Measurements from ENCODE around the gene TOM1.

The TOM1 gene

DNA sequence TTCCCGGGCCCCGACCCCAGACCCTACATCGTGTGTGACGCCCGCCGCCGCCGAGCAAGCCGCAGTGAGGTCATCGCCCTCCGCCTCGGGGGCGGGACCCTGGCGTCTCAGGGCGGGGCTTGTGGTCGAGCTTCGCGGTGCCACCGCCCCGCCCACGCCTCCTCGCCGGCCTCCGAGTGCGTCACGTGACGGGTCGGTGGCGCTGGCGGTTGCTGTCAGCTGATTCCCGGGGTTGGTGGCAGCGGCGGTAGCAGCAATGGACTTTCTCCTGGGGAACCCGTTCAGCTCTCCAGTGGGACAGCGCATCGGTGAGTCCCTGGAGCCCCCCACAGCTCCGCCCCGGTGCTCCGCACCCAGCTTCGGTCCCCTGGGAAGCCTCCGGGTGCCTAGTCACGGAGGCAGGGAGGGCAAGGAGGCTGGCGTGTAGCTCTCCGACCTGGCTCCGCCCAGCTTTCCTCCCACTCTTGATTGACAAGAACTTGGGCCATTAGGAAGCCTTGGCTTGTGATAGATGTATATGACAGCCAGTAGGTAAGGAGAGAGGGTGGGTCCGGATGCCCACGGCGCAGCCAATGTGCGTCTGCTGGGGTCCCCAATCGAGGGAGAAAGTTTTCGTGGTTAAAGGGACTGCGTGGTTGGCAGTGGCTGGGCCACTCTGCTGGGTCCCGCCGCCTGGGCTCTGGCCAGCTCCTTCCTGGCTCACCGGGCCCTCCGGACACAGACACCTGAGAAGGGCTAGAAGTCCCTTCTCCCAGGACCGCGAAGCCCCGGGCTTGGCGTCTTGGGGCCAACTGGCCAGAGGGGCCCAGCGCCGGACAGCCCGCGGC lies at the start of gene TOM1:
Gene TOM1, plus strand, starts transcription at position 222 of the 827 bp plus-strand sequence. Its CDS starts 35 bp downstream, at position 257.
- peak within 1 kb of the TSS; percentile 68 for H3K4me3 ChIP-seq (ENCODE audit: low read depth, low read length)
- peak; percentile 99 for DNase-seq (ENCODE audit: low read depth)
- in situ Hi-C loops (cut with HindIII; ENCODE audit: low sequenced_read_pairs) = no loop called here
- TF ChIP-seq, protein P1, sequence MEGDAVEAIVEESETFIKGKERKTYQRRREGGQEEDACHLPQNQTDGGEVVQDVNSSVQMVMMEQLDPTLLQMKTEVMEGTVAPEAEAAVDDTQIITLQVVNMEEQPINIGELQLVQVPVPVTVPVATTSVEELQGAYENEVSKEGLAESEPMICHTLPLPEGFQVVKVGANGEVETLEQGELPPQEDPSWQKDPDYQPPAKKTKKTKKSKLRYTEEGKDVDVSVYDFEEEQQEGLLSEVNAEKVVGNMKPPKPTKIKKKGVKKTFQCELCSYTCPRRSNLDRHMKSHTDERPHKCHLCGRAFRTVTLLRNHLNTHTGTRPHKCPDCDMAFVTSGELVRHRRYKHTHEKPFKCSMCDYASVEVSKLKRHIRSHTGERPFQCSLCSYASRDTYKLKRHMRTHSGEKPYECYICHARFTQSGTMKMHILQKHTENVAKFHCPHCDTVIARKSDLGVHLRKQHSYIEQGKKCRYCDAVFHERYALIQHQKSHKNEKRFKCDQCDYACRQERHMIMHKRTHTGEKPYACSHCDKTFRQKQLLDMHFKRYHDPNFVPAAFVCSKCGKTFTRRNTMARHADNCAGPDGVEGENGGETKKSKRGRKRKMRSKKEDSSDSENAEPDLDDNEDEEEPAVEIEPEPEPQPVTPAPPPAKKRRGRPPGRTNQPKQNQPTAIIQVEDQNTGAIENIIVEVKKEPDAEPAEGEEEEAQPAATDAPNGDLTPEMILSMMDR (IDR thresholded peaks at IDR 0.05; ENCODE audit: low read depth, low read length, missing control alignments) = no peak

DNA sequence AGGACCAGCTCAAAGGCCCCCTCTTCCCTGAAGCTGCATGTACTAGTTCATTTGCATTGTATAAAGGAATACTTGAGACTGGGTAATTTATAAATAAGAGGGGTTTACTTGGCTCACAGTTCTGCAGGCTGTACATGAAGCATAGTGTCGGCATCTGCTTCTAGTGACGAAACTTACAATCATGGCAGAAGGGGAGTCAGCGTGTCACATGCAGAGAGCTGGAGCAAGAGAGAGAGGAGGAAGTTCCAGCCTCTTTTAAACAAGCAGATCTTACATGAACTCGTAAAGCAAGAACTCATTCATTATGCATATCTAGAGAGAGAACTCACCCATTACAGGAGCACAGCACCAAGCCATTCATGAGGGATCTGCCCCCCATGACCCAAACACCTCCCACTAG lies 49.5 kb upstream of the TOM1 start:
- TF ChIP-seq, protein P1 (IDR thresholded peaks at IDR 0.05; ENCODE audit: low read depth, low read length, missing control alignments) = no peak
- DNase-seq (ENCODE audit: low read depth) = no peak
- in situ Hi-C loops (cut with HindIII; ENCODE audit: low sequenced_read_pairs) = no loop called here
- H3K4me3 ChIP-seq (ENCODE audit: low read depth, low read length) = no peak overlapping the region

DNA sequence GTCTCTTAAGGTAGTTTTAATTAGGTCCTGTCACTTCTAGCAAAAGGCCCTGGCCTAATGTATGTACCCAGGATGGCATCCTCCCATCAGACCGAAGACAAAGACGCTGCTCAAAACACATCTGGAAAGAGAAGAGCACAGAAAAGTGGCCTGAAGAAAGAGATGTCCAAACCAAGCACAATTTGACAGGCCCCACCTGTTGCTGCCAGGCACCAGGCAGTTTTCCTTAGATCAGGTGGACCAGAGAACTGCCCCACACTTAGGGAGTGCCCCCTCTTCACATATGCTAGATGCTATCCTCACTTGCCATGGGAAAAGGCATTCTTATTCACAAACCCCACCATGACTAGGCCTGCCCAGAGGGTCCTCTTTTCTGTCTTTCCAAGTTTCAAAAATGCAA lies 45.7 kb upstream of the TOM1 start:
- no peak for DNase-seq (ENCODE audit: low read depth)
- in situ Hi-C loops (cut with HindIII; ENCODE audit: low sequenced_read_pairs) = no loop called here

DNA sequence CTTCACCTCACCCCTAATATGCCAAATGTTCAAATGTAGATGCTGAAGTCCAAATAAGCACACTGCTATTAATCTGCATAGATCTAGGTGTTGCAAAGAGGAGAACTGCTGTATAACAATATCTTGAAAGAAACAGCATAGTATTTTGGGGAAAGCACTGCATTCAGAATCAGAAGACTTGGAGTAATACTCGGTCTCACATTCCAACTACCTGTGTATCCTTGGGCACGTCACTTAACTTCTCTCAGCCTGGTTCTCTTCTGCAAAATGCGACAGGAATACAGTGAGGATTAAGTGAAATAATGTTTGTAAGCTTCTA lies 42.7 kb upstream of the TOM1 start:
- DNase-seq (ENCODE audit: low read depth) = no peak
- TF ChIP-seq, protein P1 (IDR thresholded peaks at IDR 0.05; ENCODE audit: low read depth, low read length, missing control alignments) = no peak
- in situ Hi-C loops (cut with HindIII; ENCODE audit: low sequenced_read_pairs) = no loop called here
- H3K4me3 ChIP-seq (ENCODE audit: low read depth, low read length) = peak overlapping the region; percentile 83

More for the DNA sequence above, 45.7 kb upstream of the TOM1 start:
- TF ChIP-seq, protein P1 (IDR thresholded peaks at IDR 0.05; ENCODE audit: low read depth, low read length, missing control alignments) = no peak
- no peak overlapping the region for H3K4me3 ChIP-seq (ENCODE audit: low read depth, low read length)

DNA sequence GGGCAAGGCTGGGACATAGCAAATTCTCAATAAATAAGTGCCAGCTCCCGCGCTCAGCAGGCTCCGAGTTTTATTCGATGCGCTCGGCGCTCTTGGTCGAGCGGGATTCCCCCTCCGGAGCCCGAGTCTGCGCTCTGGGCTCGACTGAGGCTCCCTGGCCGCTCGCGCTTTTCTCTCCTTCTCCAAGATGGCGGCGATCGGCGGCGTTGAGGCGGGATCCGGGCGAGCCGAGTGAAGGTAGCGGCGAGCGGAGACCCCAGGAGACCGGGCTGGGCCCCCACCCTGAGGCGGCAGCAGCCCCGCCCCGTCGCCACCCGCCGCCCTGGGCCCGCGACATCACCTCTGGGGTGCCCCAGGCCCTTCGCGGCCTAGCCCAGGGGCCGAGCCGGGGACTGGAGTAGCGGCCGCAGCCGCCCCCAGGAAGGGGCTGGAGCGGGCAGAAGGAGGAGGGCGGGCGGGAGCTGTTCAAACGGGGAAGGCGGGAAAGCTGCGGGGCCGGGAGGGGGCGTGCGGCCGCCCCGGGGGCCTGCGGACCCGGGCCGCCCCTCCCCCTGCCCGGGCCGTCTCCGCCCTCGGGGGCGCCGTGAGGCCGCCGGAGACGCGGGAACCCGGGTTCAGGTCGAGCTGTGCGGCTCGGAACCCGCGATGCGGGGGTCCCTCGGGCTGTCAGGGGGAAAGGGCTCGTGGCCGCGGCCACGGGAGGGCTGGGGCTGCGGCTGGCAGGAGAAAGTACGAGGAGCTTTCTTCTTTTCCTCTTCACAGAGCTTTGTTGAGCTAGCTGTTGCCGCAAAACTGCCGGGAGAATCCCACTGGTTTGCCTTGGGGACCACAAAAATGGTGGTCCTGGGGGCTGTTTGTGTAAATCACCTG lies 42.1 kb upstream of the TOM1 start, which contains the start of gene HMGXB4:
Gene HMGXB4, plus strand, starts transcription at position 173 of the 870 bp plus-strand sequence. CDS start 4,898 bp downstream, outside the sequence.
- in situ Hi-C loops (cut with HindIII; ENCODE audit: low sequenced_read_pairs) = no loop called here
- peak; percentile 76 for DNase-seq (ENCODE audit: low read depth)
- TF ChIP-seq, protein P1 (IDR thresholded peaks at IDR 0.05; ENCODE audit: low read depth, low read length, missing control alignments) = no peak
- H3K4me3 ChIP-seq (ENCODE audit: low read depth, low read length) = peak within 1 kb of the TSS; percentile 83

DNA sequence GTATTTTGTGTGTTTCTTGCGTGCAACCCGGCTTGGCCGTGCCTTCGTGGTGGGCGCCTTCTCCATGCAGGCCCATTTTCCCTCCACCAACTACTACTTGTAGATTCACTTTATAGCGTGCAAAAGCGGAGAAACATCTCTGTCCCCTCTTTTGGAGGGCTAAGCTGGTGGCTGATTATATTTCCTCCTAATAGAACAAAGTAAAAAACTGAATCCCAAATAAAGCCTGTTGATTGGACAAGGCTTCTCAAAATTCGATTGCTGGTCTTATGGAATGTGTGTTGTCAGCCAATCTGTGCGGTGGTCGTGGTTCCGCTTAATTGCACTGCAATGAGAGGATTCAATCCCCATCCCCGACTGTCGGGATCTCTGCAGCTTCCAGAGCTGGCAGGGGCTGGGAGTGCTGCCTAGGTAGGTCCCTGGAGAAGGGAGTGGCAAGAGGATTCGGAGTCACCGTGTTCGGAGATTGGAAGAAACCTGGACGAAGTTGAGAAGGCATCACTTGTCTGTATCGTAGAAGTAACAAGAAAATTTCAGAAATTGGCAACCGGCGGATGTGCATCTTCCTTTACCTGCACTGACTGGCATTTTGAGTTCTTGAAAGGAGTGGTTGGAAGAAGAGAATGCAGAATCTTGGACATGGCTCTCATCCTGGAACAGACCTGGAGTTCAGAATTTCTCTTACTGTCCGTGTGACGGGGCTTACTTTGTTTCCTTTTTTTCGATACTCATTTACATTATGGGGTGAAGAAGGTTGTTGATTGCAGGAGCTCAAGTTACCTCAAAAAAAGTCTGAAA lies 41.3 kb upstream of the TOM1 start:
- TF ChIP-seq, protein P1 (IDR thresholded peaks at IDR 0.05; ENCODE audit: low read depth, low read length, missing control alignments) = no peak
- peak; percentile 18 for DNase-seq (ENCODE audit: low read depth)
- in situ Hi-C loops (cut with HindIII; ENCODE audit: low sequenced_read_pairs) = no loop called here

More for the DNA sequence above, 41.3 kb upstream of the TOM1 start:
- H3K4me3 ChIP-seq (ENCODE audit: low read depth, low read length) = peak overlapping the region; percentile 83
